Measurements from ENCODE around the gene SERINC5.

SERINC5 gene

DNA sequence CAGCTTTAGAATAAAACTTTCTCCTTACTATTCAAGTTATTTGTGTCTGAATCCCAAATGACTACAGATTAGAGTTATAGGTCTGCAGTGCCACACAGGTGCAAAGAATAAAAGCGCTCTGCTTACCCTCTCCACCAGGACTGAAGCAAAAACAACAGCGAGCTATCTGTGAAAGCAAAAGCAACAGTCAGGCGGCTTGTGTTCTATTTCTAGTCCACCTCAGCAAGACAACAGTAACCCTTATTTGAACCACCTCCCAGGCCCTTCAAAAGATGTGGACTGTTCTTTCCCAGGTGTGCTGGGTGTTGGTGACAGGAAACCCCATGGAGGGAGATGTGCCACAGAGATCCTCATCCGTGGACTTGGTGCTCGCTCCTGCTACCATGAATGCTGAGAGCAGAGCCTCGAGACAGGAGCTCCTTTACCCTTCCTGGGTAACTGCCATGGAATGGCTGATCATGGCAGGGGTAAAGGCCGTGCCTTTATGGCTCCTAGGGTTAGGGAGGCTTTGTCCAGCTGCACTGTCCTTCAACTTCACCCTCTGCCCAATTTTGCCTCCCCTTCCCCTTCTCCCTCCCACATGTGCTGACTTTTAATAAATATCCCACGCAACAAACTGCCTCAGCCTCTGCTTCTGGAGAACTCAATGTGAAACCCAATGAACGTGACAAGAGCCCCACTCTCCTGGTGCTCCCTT, 108.6 kb downstream of the SERINC5 start:
- TF ChIP-seq EZH2 (IDR thresholded peaks at IDR 0.05), result no peak
- TF ChIP-seq FOXP2 (optimal IDR thresholded peaks at IDR 0.05; ENCODE audit: control extremely low read depth, extremely low read length, insufficient read depth), result no peak
- TF ChIP-seq POLR2AphosphoS5 (IDR thresholded peaks at IDR 0.05; ENCODE audit: borderline replicate concordance, low read depth, low read length), result no peak
- DNase-seq (ENCODE audit: low read depth, low spot score), result no peak
- Histone ChIP-seq H3K9ac (ENCODE audit: insufficient read length) (no peak overlapping the region), H3K4me3 (no peak overlapping the region), H3K27ac (no peak overlapping the region), H3K9me3 (ENCODE audit: low read depth, low read length) (no peaks in the 10 kb centered on the region), H3K36me3 (ENCODE audit: insufficient read depth, low read length) (no peaks in the 10 kb centered on the region; the same call in 1 of the 2 replicates)

DNA sequence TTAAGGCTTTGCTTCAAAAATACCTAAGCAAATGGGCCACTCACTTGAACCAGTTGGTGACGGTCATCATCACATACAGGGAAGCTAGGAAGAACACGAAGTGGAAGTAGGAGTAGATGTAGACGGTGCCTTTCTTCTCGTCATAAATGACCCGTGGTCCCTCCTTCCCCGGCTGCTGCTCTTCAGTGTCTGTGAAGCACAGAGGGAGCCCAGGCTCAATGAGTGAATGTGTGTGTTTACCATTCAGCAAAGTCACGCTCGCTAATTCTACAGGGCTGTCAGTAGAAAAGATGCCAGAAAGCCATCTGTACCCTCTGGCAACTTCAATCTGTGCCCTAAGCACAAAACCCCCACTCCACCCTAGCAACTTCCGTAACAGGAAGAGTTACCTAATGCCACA, 109.8 kb downstream of the SERINC5 start:
- H3K36me3 ChIP-seq (ENCODE audit: insufficient read depth, low read length), result no peaks in the 10 kb centered on the region; the same call in 1 of the 2 replicates
- TF ChIP-seq EZH2 (IDR thresholded peaks at IDR 0.05) (no peak), FOXP2 (optimal IDR thresholded peaks at IDR 0.05; ENCODE audit: control extremely low read depth, extremely low read length, insufficient read depth) (no peak), POLR2AphosphoS5 (IDR thresholded peaks at IDR 0.05; ENCODE audit: borderline replicate concordance, low read depth, low read length) (no peak)
- H3K27ac ChIP-seq, result no peak overlapping the region
- H3K9me3 ChIP-seq (ENCODE audit: low read depth, low read length), result no peaks in the 10 kb centered on the region
- H3K9ac ChIP-seq (ENCODE audit: insufficient read length), result no peak overlapping the region
- DNase-seq (ENCODE audit: low read depth, low spot score), result no peak
- no peak overlapping the region for H3K4me3 ChIP-seq

DNA sequence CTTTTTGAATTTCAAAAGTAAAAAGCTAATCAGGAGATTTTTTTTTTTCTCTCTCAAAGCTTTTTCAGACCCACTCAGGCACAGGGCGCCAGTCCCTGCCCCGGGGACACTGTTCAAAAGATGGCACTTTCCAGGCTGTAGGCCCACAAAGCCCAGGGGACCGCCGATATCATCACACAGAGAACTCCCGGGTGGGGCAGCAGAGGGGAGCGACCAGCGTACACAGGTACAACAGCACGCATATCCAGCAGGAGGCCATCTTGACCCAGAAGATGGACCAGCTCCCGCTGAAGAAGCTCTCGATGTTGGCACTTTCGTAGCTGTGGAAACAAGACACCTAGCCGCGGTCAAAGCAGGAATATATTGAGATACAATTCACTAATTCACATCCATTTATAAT, 112.4 kb downstream of the SERINC5 start:
- Histone ChIP-seq H3K4me3 (no peak overlapping the region), H3K9me3 (ENCODE audit: low read depth, low read length) (no peaks in the 10 kb centered on the region), H3K9ac (ENCODE audit: insufficient read length) (no peak overlapping the region), H3K36me3 (ENCODE audit: insufficient read depth, low read length) (no peaks in the 10 kb centered on the region; the same call in 1 of the 2 replicates), H3K27ac (peak overlapping the region; percentile 21; the same call in 1 of the 2 replicates)
- no peak for DNase-seq (ENCODE audit: low read depth, low spot score)
- no peak for TF ChIP-seq POLR2AphosphoS5 (IDR thresholded peaks at IDR 0.05; ENCODE audit: borderline replicate concordance, low read depth, low read length)
- TF ChIP-seq EZH2 (IDR thresholded peaks at IDR 0.05), result no peak
- TF ChIP-seq FOXP2 (optimal IDR thresholded peaks at IDR 0.05; ENCODE audit: control extremely low read depth, extremely low read length, insufficient read depth), result no peak

DNA sequence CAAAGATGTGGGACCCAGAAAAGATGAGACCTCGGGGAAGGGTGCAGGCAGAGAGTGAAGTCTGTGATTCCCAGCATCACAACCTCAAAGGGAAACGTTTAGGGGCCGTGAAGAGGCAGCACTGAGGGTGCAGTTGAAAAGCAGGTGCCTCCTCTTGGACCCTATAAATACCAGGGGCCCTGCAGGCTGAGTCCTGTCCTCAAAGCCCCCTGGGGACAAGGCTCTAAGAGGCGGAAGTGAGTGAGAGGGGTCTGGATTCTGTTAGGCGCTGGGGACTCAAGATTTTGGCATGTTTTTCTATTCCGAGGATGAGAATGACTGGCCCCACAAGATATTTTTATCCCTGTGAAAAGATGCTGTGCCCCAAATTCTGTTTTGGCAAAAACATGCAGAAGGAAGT, 112.9 kb downstream of the SERINC5 start:
- DNase-seq (ENCODE audit: low read depth, low spot score), result no peak
- Histone ChIP-seq H3K9me3 (ENCODE audit: low read depth, low read length) (no peaks in the 10 kb centered on the region), H3K4me3 (no peak overlapping the region), H3K36me3 (ENCODE audit: insufficient read depth, low read length) (no peaks in the 10 kb centered on the region; the same call in 1 of the 2 replicates), H3K9ac (ENCODE audit: insufficient read length) (no peak overlapping the region), H3K27ac (peak overlapping the region; percentile 21; the same call in 1 of the 2 replicates)
- TF ChIP-seq EZH2 (IDR thresholded peaks at IDR 0.05) (no peak), FOXP2 (optimal IDR thresholded peaks at IDR 0.05; ENCODE audit: control extremely low read depth, extremely low read length, insufficient read depth) (no peak), POLR2AphosphoS5 (IDR thresholded peaks at IDR 0.05; ENCODE audit: borderline replicate concordance, low read depth, low read length) (no peak)

DNA sequence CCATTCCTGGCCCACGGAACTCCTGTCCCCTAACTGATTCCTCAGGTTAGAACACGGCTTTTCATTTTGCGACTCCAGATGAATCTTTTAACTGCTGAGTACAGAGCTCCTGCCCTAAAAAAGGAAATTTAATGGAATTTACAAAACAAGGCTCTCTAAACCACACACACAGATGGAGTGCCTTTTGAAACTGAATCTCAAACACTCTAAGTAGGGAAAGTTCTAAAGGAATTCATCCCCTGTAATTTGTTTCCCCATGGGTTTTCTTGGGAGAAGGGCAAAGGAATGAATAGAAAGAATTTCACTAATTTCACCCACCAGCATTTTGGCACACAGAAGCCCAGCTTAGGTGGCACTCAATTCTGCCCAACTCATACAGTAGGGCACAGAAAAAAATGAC, 114.2 kb downstream of the SERINC5 start:
- H3K27ac ChIP-seq, result peak overlapping the region; percentile 85
- H3K9ac ChIP-seq (ENCODE audit: insufficient read length), result peak overlapping the region; percentile 1
- H3K9me3 ChIP-seq (ENCODE audit: low read depth, low read length), result no peaks in the 10 kb centered on the region
- TF ChIP-seq EZH2 (IDR thresholded peaks at IDR 0.05) (no peak), POLR2AphosphoS5 (IDR thresholded peaks at IDR 0.05; ENCODE audit: borderline replicate concordance, low read depth, low read length) (no peak), FOXP2 (optimal IDR thresholded peaks at IDR 0.05; ENCODE audit: control extremely low read depth, extremely low read length, insufficient read depth) (no peak)
- peak overlapping the region; percentile 37 for H3K4me3 ChIP-seq
- H3K36me3 ChIP-seq (ENCODE audit: insufficient read depth, low read length), result no peaks in the 10 kb centered on the region; the same call in 1 of the 2 replicates
- no peak for DNase-seq (ENCODE audit: low read depth, low spot score)

DNA sequence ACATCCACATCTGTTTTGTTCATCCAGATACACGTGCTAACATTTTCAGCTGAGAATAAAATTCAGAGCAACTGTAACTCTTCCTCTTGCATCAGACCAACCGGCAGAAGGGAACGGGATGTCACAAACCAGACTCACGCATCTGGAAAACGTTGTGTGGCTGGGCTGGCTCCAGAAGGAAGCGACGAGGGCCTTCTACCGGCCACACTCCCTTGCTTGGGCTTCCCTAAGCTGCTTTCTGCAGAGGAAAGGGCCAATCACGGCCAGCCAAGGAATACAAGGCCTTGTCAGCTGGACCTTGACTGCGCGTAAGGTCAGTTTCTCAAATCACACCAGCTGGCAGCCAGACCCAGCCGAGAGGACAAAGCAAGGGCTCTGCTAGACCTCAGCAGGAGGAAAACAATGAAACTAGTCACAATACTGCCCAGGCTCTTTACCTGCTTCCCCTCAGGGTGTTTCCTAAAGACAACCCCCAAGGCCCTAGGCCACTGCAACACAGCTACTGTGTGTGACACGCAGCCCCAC, 114.6 kb downstream of the SERINC5 start:
- no peak for DNase-seq (ENCODE audit: low read depth, low spot score)
- no peak for TF ChIP-seq POLR2AphosphoS5 (IDR thresholded peaks at IDR 0.05; ENCODE audit: borderline replicate concordance, low read depth, low read length)
- no peak for TF ChIP-seq FOXP2 (optimal IDR thresholded peaks at IDR 0.05; ENCODE audit: control extremely low read depth, extremely low read length, insufficient read depth)
- no peak for TF ChIP-seq EZH2 (IDR thresholded peaks at IDR 0.05)
- Histone ChIP-seq H3K27ac (peak overlapping the region; percentile 85), H3K4me3 (peak overlapping the region; percentile 37), H3K9ac (ENCODE audit: insufficient read length) (peak overlapping the region; percentile 9), H3K9me3 (ENCODE audit: low read depth, low read length) (no peaks in the 10 kb centered on the region), H3K36me3 (ENCODE audit: insufficient read depth, low read length) (no peaks in the 10 kb centered on the region; the same call in 1 of the 2 replicates)

DNA sequence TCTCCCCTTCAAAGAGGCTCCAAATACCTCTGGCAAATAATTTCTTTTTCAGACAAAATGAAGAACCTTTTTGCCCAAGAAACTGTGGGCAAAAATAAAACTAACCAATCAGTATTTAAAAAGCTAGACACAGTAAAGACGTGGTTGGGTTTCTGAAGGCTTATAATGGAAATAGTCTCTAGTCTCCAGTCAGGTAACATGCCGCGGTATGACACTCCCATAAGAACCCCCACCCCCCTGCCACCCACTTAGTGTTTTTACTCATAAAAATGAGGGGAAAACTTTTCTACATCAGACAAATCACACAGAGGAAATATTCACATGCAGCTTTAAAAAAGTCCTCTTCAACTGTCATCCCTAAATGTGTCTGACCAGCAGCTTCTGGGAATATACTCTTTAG, 115.4 kb downstream of the SERINC5 start:
- no peak for DNase-seq (ENCODE audit: low read depth, low spot score)
- TF ChIP-seq POLR2AphosphoS5 (IDR thresholded peaks at IDR 0.05; ENCODE audit: borderline replicate concordance, low read depth, low read length) (no peak), FOXP2 (optimal IDR thresholded peaks at IDR 0.05; ENCODE audit: control extremely low read depth, extremely low read length, insufficient read depth) (no peak), EZH2 (IDR thresholded peaks at IDR 0.05) (no peak)
- H3K27ac ChIP-seq, result peak overlapping the region; percentile 85
- no peaks in the 10 kb centered on the region; the same call in 1 of the 2 replicates for H3K36me3 ChIP-seq (ENCODE audit: insufficient read depth, low read length)
- H3K9ac ChIP-seq (ENCODE audit: insufficient read length), result peak overlapping the region; percentile 9
- no peak overlapping the region for H3K4me3 ChIP-seq
- no peaks in the 10 kb centered on the region for H3K9me3 ChIP-seq (ENCODE audit: low read depth, low read length)

DNA sequence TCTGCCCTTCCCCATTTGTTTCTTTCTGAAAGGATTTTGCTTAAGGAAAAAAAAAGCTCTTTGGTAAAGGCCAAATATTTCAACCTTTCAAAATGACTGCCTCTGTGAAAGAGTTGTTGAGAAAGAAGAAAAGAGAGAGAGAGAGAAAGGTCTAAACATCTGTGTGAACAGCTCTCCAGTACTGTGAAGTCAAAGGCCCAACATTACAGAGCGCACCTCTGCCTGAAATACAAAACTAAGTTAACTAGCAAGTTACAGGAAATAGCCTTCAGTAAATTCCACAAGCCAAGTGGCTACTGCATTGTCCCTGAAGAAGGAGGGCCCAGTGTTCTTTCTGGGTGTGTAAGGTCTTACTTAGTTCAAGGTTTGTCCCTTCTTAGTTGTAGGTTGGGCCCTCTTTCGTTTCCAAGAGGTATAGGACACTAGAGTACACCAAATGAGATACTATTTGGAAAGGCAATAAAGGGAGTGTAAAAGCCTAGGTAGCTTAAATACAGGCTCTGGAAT, 116.3 kb downstream of the SERINC5 start:
- Histone ChIP-seq H3K27ac (peak overlapping the region; percentile 51), H3K36me3 (ENCODE audit: insufficient read depth, low read length) (no peaks in the 10 kb centered on the region; the same call in 1 of the 2 replicates), H3K4me3 (no peak overlapping the region), H3K9ac (ENCODE audit: insufficient read length) (no peak overlapping the region), H3K9me3 (ENCODE audit: low read depth, low read length) (no peaks in the 10 kb centered on the region)
- no peak for TF ChIP-seq EZH2 (IDR thresholded peaks at IDR 0.05)
- no peak for TF ChIP-seq POLR2AphosphoS5 (IDR thresholded peaks at IDR 0.05; ENCODE audit: borderline replicate concordance, low read depth, low read length)
- DNase-seq (ENCODE audit: low read depth, low spot score), result no peak
